Measurements from ENCODE around the gene BARHL1.
"Not testable (repeated sequence)": the region's sequence is repeated elsewhere in the genome, so short reads cannot be mapped to it uniquely, and the experiment has no call there.

Gene BARHL1

GRCh38 chr9:132557159-132557558 is 25.2 kb upstream of the BARHL1 start:
- Histone ChIP-seq H3K23ac (ENCODE audit: low read length) (no peak overlapping the region), H2AK5ac (ENCODE audit: low read length) (no peak overlapping the region), H3K4me2 (ENCODE audit: low read length) (no peak overlapping the region), H3K9ac (ENCODE audit: low read length) (no peak overlapping the region), H3K4ac (ENCODE audit: low read depth, low read length) (no peak overlapping the region), H3K36me3 (ENCODE audit: control insufficient read depth, insufficient read depth, low read length) (no peaks in the 10 kb centered on the region), H3K4me1 (ENCODE audit: control insufficient read depth, low read depth, low read length) (no peaks in the 10 kb centered on the region), H3K56ac (ENCODE audit: low read length) (no peak overlapping the region), H2BK5ac (ENCODE audit: low read length) (no peak overlapping the region), H3K4me3 (ENCODE audit: low read length) (no peak overlapping the region), H3K79me2 (ENCODE audit: control insufficient read depth, insufficient read depth, low read length) (no peaks in the 10 kb centered on the region), H3K79me1 (ENCODE audit: low read length) (no peaks in the 10 kb centered on the region), H3K18ac (ENCODE audit: low read length) (no peak overlapping the region), H3K27ac (ENCODE audit: low read depth, low read length) (no peak overlapping the region), H2BK120ac (ENCODE audit: low read depth, low read length) (no peak overlapping the region), H2BK15ac (replicated peaks; ENCODE audit: low read depth) (no peak overlapping the region), H4K5ac (ENCODE audit: low read length) (no peak overlapping the region), H3K27me3 (ENCODE audit: insufficient read depth, low read length, poor library complexity) (no peaks in the 10 kb centered on the region), H4K8ac (ENCODE audit: low read depth, low read length) (no peak overlapping the region)
- no CpG with 5 or more reads among the region's 15 CpGs for WGBS (ENCODE audit: extremely low coverage, insufficient coverage, low lambda C conversion rate)
- no peak for DNase-seq

- H3K18ac ChIP-seq (ENCODE audit: low read length) = no peak overlapping the region
- H3K23ac ChIP-seq (ENCODE audit: low read length) = no peak overlapping the region
- no peak overlapping the region for H3K4me2 ChIP-seq (ENCODE audit: low read length)
- no peaks in the 10 kb centered on the region for H3K27me3 ChIP-seq (ENCODE audit: insufficient read depth, low read length, poor library complexity)
- no peak overlapping the region for H3K9ac ChIP-seq (ENCODE audit: low read length)
- no peak overlapping the region for H2BK120ac ChIP-seq (ENCODE audit: low read depth, low read length)
- H3K36me3 ChIP-seq (ENCODE audit: control insufficient read depth, insufficient read depth, low read length) = no peaks in the 10 kb centered on the region
- H2BK5ac ChIP-seq (ENCODE audit: low read length) = no peak overlapping the region
- H3K79me1 ChIP-seq (ENCODE audit: low read length) = no peaks in the 10 kb centered on the region
- H3K27ac ChIP-seq (ENCODE audit: low read depth, low read length) = no peak overlapping the region
- no CpG with 5 or more reads among the region's 2 CpGs for WGBS (ENCODE audit: extremely low coverage, insufficient coverage, low lambda C conversion rate)
- H3K56ac ChIP-seq (ENCODE audit: low read length) = no peak overlapping the region
- DNase-seq = no peak
- H3K79me2 ChIP-seq (ENCODE audit: control insufficient read depth, insufficient read depth, low read length) = no peaks in the 10 kb centered on the region
- H4K5ac ChIP-seq (ENCODE audit: low read length) = no peak overlapping the region
- H3K4ac ChIP-seq (ENCODE audit: low read depth, low read length) = no peak overlapping the region
- H3K4me3 ChIP-seq (ENCODE audit: low read length) = no peak overlapping the region
- H3K4me1 ChIP-seq (ENCODE audit: control insufficient read depth, low read depth, low read length) = no peaks in the 10 kb centered on the region
- no peak overlapping the region for H2AK5ac ChIP-seq (ENCODE audit: low read length)
- H4K8ac ChIP-seq (ENCODE audit: low read depth, low read length) = no peak overlapping the region
- H2BK15ac ChIP-seq (replicated peaks; ENCODE audit: low read depth) = no peak overlapping the region
Measured at GRCh38 chr9:132559711-132560110, 22.7 kb upstream of the BARHL1 start.

- H3K79me2 ChIP-seq (ENCODE audit: control insufficient read depth, insufficient read depth, low read length) = no peaks in the 10 kb centered on the region
- no peak overlapping the region for H3K18ac ChIP-seq (ENCODE audit: low read length)
- H4K5ac ChIP-seq (ENCODE audit: low read length) = no peak overlapping the region
- no peaks in the 10 kb centered on the region for H3K79me1 ChIP-seq (ENCODE audit: low read length)
- no peak overlapping the region for H4K8ac ChIP-seq (ENCODE audit: low read depth, low read length)
- H3K9ac ChIP-seq (ENCODE audit: low read length) = no peak overlapping the region
- H2BK5ac ChIP-seq (ENCODE audit: low read length) = no peak overlapping the region
- H3K27ac ChIP-seq (ENCODE audit: low read depth, low read length) = no peak overlapping the region
- H3K27me3 ChIP-seq (ENCODE audit: insufficient read depth, low read length, poor library complexity) = no peaks in the 10 kb centered on the region
- no peak overlapping the region for H3K4me3 ChIP-seq (ENCODE audit: low read length)
- DNase-seq = no peak
- no peaks in the 10 kb centered on the region for H3K36me3 ChIP-seq (ENCODE audit: control insufficient read depth, insufficient read depth, low read length)
- H2BK15ac ChIP-seq (replicated peaks; ENCODE audit: low read depth) = no peak overlapping the region
- no peak overlapping the region for H2BK120ac ChIP-seq (ENCODE audit: low read depth, low read length)
- H3K4ac ChIP-seq (ENCODE audit: low read depth, low read length) = no peak overlapping the region
- H3K4me1 ChIP-seq (ENCODE audit: control insufficient read depth, low read depth, low read length) = no peaks in the 10 kb centered on the region
- H3K4me2 ChIP-seq (ENCODE audit: low read length) = no peak overlapping the region
- no CpG with 5 or more reads among the region's 14 CpGs for WGBS (ENCODE audit: extremely low coverage, insufficient coverage, low lambda C conversion rate)
- no peak overlapping the region for H3K56ac ChIP-seq (ENCODE audit: low read length)
- no peak overlapping the region for H2AK5ac ChIP-seq (ENCODE audit: low read length)
- H3K23ac ChIP-seq (ENCODE audit: low read length) = no peak overlapping the region
Measured at GRCh38 chr9:132560616-132561202, 21.7 kb upstream of the BARHL1 start.

GRCh38 chr9:132562306-132562573 is 20.2 kb upstream of the BARHL1 start:
- H3K4me2 ChIP-seq (ENCODE audit: low read length) = no peak overlapping the region
- H3K23ac ChIP-seq (ENCODE audit: low read length) = no peak overlapping the region
- H3K27me3 ChIP-seq (ENCODE audit: insufficient read depth, low read length, poor library complexity) = no peaks in the 10 kb centered on the region
- H4K8ac ChIP-seq (ENCODE audit: low read depth, low read length) = no peak overlapping the region
- no peak overlapping the region for H2BK120ac ChIP-seq (ENCODE audit: low read depth, low read length)
- no peak overlapping the region for H3K9ac ChIP-seq (ENCODE audit: low read length)
- no peak overlapping the region for H3K56ac ChIP-seq (ENCODE audit: low read length)
- H2AK5ac ChIP-seq (ENCODE audit: low read length) = no peak overlapping the region
- WGBS (ENCODE audit: extremely low coverage, insufficient coverage, low lambda C conversion rate) = no CpG with 5 or more reads among the region's 4 CpGs
- H3K18ac ChIP-seq (ENCODE audit: low read length) = no peak overlapping the region
- no peaks in the 10 kb centered on the region for H3K36me3 ChIP-seq (ENCODE audit: control insufficient read depth, insufficient read depth, low read length)
- no peak overlapping the region for H3K4me3 ChIP-seq (ENCODE audit: low read length)
- no peaks in the 10 kb centered on the region for H3K79me2 ChIP-seq (ENCODE audit: control insufficient read depth, insufficient read depth, low read length)
- DNase-seq = no peak
- no peak overlapping the region for H2BK5ac ChIP-seq (ENCODE audit: low read length)
- H4K5ac ChIP-seq (ENCODE audit: low read length) = no peak overlapping the region
- H3K4ac ChIP-seq (ENCODE audit: low read depth, low read length) = no peak overlapping the region
- no peaks in the 10 kb centered on the region for H3K79me1 ChIP-seq (ENCODE audit: low read length)
- no peaks in the 10 kb centered on the region for H3K4me1 ChIP-seq (ENCODE audit: control insufficient read depth, low read depth, low read length)
- H2BK15ac ChIP-seq (replicated peaks; ENCODE audit: low read depth) = no peak overlapping the region
- no peak overlapping the region for H3K27ac ChIP-seq (ENCODE audit: low read depth, low read length)

- Histone ChIP-seq H3K56ac (ENCODE audit: low read length) (no peak overlapping the region), H3K23ac (ENCODE audit: low read length) (no peak overlapping the region), H2BK15ac (replicated peaks; ENCODE audit: low read depth) (no peak overlapping the region), H2BK5ac (ENCODE audit: low read length) (no peak overlapping the region), H3K79me2 (ENCODE audit: control insufficient read depth, insufficient read depth, low read length) (no peaks in the 10 kb centered on the region), H3K18ac (ENCODE audit: low read length) (no peak overlapping the region), H3K4me3 (ENCODE audit: low read length) (no peak overlapping the region), H3K4me1 (ENCODE audit: control insufficient read depth, low read depth, low read length) (no peaks in the 10 kb centered on the region), H3K4ac (ENCODE audit: low read depth, low read length) (no peak overlapping the region), H2BK120ac (ENCODE audit: low read depth, low read length) (no peak overlapping the region), H3K36me3 (ENCODE audit: control insufficient read depth, insufficient read depth, low read length) (no peaks in the 10 kb centered on the region), H3K27ac (ENCODE audit: low read depth, low read length) (no peak overlapping the region), H4K5ac (ENCODE audit: low read length) (no peak overlapping the region), H4K8ac (ENCODE audit: low read depth, low read length) (no peak overlapping the region), H2AK5ac (ENCODE audit: low read length) (no peak overlapping the region), H3K27me3 (ENCODE audit: insufficient read depth, low read length, poor library complexity) (no peaks in the 10 kb centered on the region), H3K4me2 (ENCODE audit: low read length) (no peak overlapping the region), H3K9ac (ENCODE audit: low read length) (no peak overlapping the region), H3K79me1 (ENCODE audit: low read length) (no peaks in the 10 kb centered on the region)
- no CpG with 5 or more reads among the region's 6 CpGs for WGBS (ENCODE audit: extremely low coverage, insufficient coverage, low lambda C conversion rate)
- no peak for DNase-seq
Measured at GRCh38 chr9:132564526-132564925, 17.9 kb upstream of the BARHL1 start.

GRCh38 chr9:132568787-132569186 is 13.6 kb upstream of the BARHL1 start:
- not testable (repeated sequence) for H3K79me1 ChIP-seq (ENCODE audit: low read length); H3K4ac ChIP-seq (ENCODE audit: low read depth, low read length); H2BK120ac ChIP-seq (ENCODE audit: low read depth, low read length); H3K23ac ChIP-seq (ENCODE audit: low read length); H3K4me1 ChIP-seq (ENCODE audit: control insufficient read depth, low read depth, low read length); H2BK15ac ChIP-seq (replicated peaks; ENCODE audit: low read depth); H3K36me3 ChIP-seq (ENCODE audit: control insufficient read depth, insufficient read depth, low read length); H3K27ac ChIP-seq (ENCODE audit: low read depth, low read length); H3K9ac ChIP-seq (ENCODE audit: low read length); H3K27me3 ChIP-seq (ENCODE audit: insufficient read depth, low read length, poor library complexity); H3K4me2 ChIP-seq (ENCODE audit: low read length); H4K8ac ChIP-seq (ENCODE audit: low read depth, low read length); H2AK5ac ChIP-seq (ENCODE audit: low read length); H3K4me3 ChIP-seq (ENCODE audit: low read length); H3K79me2 ChIP-seq (ENCODE audit: control insufficient read depth, insufficient read depth, low read length); H4K5ac ChIP-seq (ENCODE audit: low read length); H2BK5ac ChIP-seq (ENCODE audit: low read length); DNase-seq; H3K18ac ChIP-seq (ENCODE audit: low read length); H3K56ac ChIP-seq (ENCODE audit: low read length)
- no CpG with 5 or more reads among the region's 2 CpGs for whole genome bisulfite sequencing (ENCODE audit: extremely low coverage, insufficient coverage, low lambda C conversion rate)

Data from mesendoderm (in vitro differentiated cells).